IPS DF 4.7 (cell line): Measurements from ENCODE around the gene PRAF2.

Source experiments
- DNase-seq: peaks from one replicate; pipeline ENCODE4 v3.0.0-alpha.2; 2013; ENCODE audit warnings: low spot score; ENCODE audit errors: extremely low read depth

Gene PRAF2

GRCh38 chrX:49075347-49075746, 1.5 kb upstream of the PRAF2 start:
- DNase-seq, result no peak

GRCh38 chrX:49072712-49073095, 1.1 kb downstream of the PRAF2 start:
- DNase-seq, result no peak

GRCh38 chrX:49071877-49072711, 1.7 kb downstream of the PRAF2 start:
- DNase-seq, result no peak

GRCh38 chrX:49070988-49071387, 2.8 kb downstream of the PRAF2 start:
- no peak for DNase-seq

GRCh38 chrX:49069038-49069437, 4.8 kb downstream of the PRAF2 start:
- DNase-seq, result no peak

- DNase-seq, result no peak
Observed at GRCh38 chrX:49067285-49068120, 6.3 kb downstream of the PRAF2 start.

GRCh38 chrX:49066690-49067089, 7.1 kb downstream of the PRAF2 start:
- no peak for DNase-seq

- DNase-seq, result no peak
Observed at GRCh38 chrX:49066278-49066677, 7.5 kb downstream of the PRAF2 start.

GRCh38 chrX:49064735-49065134, 9.1 kb downstream of the PRAF2 start:
- DNase-seq, result no peak

- DNase-seq, result no peak
Observed at GRCh38 chrX:49064303-49064702, 9.5 kb downstream of the PRAF2 start.

GRCh38 chrX:49063715-49064114, 10.1 kb downstream of the PRAF2 start:
- no peak for DNase-seq

- DNase-seq, result no peak
Observed at GRCh38 chrX:49061916-49062315, 11.9 kb downstream of the PRAF2 start.

GRCh38 chrX:49061490-49061889, 12.3 kb downstream of the PRAF2 start:
- DNase-seq, result no peak

GRCh38 chrX:49060914-49061313, 12.9 kb downstream of the PRAF2 start:
- DNase-seq, result no peak

- DNase-seq, result no peak
Observed at GRCh38 chrX:49059681-49060085, 14.1 kb downstream of the PRAF2 start.

- DNase-seq, result no peak
Observed at GRCh38 chrX:49059201-49059600, 14.6 kb downstream of the PRAF2 start.

- no peak for DNase-seq
Observed at GRCh38 chrX:49058794-49059193, 15.0 kb downstream of the PRAF2 start, which contains the start of gene CCDC120. CCDC120 (plus strand) TSS chrX:49058999; CDS start chrX:49062042, 3,043 bp downstream.

- no peak for DNase-seq
Observed at GRCh38 chrX:49054073-49054762, 19.6 kb downstream of the PRAF2 start.

GRCh38 chrX:49053223-49054072, 20.4 kb downstream of the PRAF2 start:
- DNase-seq, result no peak

- no peak for DNase-seq
Observed at GRCh38 chrX:49043987-49044281, 29.9 kb downstream of the PRAF2 start.
